22Rv1 (cell line): ENCODE measurements around the gene COMMD6.

Experiments used
- CTCF ChIP-seq: fragments of 450-650 bp; IDR thresholded peaks from 2 replicates; pipeline ENCODE4 v1.5.1; 2017; ENCODE audit warnings: mild to moderate bottlenecking
- ZFX ChIP-seq: fragments of 450-650 bp; IDR thresholded peaks from 2 replicates; pipeline ENCODE4 v1.6.1; 2017; ENCODE audit warnings: antibody characterized with exemption, borderline replicate concordance

GRCh38 chr13:75541287-75541686 lies 3.6 kb upstream of the COMMD6 start:
- TF ChIP-seq CTCF: no peak
- TF ChIP-seq ZFX: no peak
